GM19351 (cell line): ENCODE data around the gene WARS2.

Experiments
- ATAC-seq: cut with Tn5 transposase; IDR thresholded peaks from one replicate; pipeline ENCODE4 v1.9.1; 2021; ENCODE audit warnings: mild to moderate bottlenecking, moderate library complexity; ENCODE audit not compliant: unreplicated experiment

WARS2 gene

DNA sequence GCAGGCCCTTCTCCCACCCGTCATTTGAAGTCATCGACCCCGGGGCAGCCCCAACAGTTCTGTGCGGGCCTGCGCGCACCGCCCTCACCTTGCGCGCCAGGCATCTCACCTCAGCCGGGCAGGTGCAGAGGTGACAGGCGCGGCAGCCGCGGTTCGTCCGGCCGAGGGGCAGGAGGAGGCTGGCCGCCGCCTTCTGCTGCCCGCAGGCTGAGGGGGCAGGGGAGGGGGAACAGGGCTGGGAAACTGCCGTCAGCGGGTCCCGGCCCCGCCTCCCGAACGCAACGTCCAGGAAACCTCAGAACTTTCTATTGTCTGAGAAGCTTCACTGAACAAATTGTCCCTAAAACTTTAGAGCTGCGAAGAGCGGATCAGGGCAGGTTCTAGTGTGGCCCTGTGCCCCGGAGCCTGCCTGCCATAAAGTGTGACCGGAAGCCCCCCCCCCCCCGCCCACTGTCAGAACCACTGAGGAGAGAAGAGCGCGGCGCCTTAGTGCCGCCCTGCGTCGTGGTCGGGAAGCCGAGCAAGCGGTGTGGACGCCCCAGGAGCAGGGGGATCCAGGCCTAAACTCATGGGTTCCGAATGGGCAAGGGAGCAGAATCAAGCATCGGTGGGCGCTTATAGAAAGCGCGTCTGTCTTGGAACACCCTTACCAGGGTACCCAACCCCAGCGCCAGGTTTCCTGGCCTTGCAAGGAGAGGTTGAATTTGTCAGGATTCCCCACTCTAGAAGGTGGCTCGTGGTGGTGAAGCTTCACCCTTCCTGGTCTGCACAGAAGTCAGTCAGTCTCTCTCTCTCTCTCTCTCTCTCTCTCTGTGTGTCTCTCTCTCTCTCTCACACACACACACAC, 139.0 kb downstream of the WARS2 start:
- no peak for ATAC-seq

DNA sequence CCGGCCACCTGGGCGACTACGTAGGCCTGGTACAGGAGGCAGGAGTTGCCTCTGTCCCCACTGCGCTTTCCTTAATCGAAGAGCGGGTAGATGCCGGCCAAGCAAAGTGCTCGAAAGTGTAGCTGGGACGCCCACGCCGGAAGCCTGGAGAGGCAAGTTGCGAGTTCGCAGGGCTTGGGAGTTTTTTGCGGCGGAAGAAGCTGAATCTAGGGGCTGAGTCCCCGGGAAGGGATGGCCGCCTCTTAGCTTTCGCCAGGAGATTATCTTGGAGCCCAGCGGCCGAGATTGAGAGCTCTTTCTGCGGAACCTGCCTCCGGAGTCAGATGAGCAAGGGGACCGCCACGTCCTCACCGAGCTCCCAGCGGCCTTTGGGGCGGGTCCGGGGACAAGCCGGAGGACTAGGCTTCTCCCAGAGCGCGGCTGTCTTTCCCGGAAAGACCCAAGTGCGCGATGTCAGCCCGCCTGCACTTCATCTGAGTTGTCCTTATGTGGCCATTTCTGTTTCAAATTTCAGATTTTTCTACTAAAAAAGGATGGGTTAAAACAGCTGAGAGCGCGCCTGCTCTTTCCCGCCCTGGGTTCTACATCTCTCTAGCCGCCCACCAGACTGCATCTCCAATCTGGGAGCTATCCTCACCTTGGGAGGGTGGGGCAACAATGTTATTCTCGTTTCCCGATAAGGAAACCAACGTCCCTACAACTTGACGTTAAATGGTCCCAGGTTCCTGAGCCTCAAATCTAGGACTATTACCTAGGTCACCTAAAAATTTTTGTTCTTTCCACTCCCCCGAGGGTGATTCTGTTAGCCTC, 139.9 kb downstream of the WARS2 start:
- no peak for ATAC-seq

DNA sequence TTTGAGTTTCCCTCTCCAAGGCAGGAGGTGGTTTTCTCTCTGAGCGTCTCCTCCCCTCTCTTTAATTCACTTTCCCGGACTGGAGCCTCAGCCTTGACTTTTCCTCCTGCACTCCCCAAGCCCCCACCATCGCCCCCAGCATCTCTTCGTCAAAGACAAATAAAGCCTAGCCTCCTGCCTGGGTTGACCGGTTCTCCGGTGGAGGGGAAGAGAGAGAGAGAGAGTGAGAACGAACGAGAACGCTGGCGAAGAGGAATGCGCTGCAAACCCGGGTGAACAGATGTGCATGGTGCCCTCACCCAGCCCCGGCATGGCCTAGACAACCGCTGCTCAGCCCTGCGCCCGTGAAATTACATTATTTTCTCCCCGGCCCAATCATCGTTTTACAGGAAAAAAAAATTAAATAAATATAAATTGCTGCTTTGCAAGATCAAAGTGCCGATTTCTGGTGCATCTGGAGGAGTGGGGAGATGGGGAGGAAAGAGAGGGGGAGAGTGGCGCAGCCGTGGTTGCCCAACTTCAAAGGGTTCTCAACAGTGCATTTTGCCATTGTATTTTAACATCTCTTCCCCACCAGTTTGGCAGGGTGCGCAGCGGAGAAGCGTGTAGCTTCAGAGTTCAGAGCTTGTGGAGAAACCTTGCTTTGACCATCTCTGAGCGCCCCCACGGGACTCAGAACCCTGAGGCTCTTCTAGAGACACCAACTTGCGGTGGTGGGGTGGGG, 140.9 kb downstream of the WARS2 start:
- ATAC-seq: no peak

DNA sequence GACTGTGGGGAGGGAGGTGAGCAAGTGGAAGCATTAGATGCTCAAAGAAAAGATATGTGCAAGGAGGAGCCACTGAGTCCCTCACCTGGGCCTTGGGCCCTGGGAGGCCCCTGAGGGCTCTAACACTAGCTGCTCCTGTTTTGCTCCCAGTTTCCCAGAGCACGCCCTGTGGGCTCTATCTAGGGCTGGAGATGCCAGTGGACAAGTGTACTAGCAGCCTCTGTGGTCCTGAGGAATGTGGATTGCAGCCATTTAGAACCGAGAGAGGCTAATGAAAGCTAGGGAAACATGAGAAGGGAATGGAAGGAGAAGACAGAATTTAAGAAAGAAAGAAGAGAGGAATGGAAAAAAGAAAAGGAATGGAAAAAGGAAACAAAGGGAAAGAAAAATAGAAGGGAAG, 142.3 kb downstream of the WARS2 start:
- ATAC-seq: no peak

DNA sequence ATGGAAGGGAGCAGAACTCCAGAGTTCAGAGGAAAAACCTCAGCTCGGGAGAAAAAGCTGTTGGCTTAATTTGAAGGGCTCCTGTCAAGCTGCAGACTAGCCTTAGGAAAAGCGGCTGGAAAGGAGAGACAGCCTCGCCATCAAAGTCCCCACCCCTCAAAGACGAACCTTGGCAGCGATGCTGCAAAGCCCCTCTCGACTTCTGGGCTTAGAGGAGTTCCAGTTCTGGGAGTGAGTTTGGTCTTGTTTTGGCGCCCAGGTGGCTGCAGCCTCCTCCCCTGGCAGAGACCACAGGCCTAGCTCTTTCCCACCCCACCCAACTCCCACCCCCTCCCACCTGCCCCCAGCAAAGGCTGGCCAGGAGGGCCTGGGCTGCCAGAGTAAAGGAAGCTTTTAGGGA, 143.2 kb downstream of the WARS2 start:
- ATAC-seq: no peak

DNA sequence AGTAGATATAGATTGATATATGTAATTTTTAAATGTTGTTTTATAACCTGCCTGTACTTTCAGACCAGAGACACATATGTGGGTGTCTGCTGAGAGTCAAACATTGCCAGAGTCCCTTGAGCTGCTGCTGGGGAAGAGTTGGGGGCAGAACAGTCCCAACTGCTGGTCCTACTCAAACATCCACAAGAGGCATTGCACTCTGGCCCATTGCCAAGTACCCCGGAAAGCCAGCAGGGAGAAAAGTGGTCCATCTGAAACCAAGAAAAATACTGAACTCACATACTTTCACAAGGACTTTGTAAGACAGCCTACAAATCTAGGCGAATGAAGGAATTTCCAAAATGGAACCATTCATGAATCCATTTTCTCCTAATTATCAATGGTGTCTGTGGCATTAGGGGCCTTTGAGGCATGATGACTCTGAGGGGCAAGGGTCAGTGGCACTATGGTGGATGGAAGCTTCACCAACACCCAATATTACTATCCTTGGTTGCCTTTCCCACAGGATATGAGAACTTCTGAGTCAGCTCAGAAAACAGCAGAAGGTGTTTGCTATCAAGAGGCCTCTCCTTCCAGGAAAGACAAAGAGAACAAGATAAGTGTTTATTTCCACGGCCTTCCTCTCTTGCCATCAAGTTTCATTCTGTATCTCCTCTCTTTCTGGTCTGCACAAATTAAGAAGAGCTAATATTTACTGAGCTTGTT, 145.0 kb downstream of the WARS2 start:
- no peak for ATAC-seq

DNA sequence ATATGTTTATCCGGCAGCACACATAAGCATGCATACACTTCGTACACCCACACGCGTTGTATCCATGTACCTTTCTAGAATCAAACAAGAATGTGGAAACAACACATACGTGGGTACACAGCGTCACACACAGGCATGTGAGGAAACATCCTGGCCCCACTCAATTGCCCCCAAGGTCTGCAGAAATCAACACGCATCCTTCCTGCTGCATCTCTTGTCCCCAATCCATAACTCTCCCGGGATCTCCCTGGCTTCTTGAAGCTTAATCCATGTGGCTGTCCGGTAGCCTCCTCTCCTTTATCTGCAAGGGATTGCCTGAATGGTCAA, 146.8 kb downstream of the WARS2 start:
- no peak for ATAC-seq

DNA sequence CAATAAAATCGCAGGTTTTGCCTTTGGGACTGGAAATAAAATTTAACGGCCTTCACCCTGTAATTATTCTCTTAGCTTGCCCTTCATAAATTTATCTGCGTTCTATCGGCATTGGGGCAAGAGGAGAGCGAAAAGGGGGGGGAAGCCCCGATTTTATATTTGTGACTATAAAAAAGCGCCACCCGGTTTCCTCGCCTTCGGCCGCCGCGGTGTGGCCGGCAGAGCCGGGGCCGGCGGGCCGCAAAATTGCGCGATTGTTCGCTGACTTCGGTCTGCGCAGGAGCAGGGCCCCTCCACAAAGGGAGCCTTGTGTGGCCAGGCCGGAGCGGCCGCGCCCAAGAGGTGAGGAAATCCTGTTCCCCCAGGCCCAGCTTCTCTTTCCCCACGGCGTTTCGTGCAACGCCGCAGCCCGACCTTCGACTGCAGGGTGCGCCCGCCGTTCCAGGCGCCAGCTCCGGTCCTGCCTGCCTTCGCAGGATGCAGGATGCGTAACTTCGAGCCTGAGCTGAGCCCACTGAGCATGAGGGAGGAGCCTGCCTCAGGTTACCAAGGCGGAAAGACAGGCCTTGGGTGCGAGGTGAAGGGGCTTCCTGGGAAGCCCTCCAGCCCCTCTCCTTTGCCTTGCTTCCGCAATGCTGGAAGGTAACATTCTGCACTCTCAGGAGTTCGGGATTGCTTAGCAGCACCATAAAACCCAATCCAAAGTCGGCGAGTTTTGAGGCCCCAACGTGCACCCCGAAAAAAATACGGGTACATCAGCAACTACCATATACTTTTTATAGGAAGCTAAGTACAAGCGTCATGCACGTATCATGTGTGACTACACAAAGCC, 147.4 kb downstream of the WARS2 start:
- ATAC-seq: no peak

DNA sequence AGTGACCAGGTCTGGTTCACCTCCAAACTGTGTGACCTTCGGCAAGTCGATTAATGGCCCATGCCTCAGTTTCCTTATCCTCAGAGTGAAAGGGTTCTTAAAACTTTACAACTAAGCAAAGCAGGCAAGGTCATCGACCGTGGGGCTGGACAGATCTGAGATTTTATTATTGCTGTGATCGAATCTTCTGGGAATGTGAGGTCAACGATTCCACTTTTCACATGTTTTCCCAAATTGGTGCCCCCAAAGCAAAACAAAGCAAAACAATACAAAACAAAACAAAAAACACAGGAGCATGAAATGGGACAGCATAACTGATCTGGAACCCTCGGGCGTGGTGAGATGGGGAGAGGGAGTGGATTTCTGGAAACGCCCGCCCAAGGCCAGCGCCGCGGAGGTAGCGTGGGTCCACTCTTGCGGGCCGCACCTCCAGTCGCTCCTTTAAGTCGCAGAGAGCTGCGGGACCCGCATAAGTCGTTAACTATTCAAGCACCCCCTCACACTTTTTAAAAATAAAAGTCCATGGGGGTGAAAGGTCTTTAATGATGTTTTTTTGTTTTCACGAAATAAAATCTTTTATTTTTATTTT, 148.1 kb downstream of the WARS2 start:
- ATAC-seq: no peak

DNA sequence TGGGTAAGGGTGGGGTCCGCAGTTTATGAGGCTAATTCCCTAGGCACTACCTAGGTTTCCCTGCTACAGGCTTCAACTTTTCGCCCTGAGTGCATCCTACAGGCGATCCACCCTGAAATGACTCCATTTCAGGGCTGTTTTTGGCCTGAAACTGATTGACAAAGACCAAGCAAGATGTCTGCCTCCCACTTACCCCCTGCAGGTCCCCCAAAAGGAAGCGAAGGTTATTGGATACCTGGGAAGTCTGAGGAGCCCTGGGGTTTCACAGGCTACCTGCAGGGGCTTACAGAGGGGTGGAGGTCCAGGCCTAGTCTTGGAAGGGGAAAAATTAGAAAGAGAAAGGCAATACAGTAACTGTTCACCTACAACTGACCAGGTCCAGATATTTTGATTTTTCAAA, 149.0 kb downstream of the WARS2 start:
- ATAC-seq: no peak

DNA sequence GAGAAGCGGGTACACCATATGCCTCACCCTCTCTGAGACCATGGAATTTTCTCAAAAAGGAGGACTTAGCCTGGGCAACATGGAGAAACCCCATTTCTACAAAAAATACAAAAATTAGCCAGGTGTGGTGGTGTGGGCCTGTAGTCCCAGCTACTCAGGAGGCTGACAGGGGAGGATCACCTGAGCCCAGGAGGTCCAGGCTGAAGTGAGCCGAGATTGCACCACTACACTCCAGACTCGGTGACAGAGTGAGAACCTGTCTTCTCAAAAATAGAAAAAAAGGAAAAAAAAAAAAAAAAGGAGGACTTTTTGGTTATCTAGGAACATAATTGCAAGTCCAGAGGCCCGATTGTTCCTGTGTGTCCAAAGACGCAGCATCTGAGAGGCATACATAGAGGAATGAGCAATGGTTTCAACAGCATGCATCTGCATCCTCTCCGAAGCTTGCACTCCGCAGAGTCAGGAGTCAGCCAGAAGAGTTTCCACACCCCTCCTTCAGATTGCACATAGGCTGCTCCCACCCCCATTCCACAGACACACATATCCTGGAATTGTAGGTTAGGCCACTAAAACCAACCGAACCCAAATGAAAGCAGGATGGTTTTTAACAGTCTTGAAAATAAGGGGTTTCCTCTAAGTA, 149.8 kb downstream of the WARS2 start:
- ATAC-seq: no peak

DNA sequence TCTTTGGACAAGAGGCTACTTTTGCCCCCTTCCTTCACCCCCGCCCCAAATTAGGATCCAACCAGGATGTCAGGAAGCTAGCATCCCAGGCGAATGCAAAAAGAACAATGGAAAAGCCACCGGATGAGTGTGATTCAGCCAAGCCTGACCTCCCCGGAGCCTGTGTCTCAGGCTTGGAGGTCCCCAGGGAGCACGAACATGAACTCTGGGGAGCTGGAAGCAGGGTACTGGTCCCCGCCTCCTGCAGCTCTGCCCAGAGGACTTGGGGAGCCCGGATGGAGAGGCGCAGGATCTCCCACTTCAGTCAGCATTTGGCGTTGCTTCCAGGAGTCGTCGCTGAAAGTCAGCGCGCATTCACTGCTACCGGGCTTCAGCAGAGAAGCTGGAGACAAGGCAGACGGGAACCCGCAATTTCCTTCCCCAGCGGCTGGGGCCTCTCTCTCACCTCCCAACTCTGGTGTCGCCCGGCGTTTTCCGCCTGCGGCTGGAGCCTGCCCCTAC, 150.5 kb downstream of the WARS2 start:
- no peak for ATAC-seq

DNA sequence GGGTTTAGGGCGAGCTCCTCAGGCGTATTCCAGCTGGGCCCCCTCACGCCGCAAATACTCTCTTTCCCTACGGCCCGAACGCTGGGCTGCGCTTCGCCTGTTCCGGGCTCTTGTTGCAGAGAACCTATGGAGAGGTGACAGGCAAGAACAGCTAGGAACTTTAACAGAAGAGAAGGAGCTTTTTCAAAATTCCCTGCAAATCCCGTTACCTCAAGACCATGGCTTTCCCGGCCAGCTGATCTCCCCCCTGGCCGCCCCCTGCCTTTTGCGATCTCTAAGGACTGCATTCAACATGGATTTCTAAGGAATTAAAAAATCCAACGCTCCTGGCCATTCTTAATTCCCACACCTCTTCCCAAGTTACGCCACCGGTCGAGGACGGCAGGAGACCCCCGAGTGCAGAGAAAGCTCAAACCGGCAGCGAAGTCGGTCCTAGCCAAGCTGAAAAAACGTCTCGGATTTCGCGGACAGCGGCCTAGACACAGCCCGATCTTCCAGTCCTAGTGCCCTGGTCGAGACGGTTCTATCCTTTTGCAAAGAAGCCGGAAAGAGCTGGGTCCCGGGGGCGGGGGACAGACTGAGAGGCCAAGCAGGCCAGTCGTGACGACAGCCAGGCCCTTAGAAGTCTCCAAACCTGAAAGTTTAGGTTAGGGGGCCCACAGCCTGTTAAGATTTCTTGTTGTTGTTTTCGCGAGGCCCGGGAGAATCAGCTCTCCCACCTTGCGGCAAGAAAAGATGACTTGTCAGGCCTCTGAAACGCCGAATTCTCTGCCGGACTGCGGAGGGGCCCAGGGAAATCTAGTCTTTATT, 151.2 kb downstream of the WARS2 start:
- ATAC-seq: no peak

DNA sequence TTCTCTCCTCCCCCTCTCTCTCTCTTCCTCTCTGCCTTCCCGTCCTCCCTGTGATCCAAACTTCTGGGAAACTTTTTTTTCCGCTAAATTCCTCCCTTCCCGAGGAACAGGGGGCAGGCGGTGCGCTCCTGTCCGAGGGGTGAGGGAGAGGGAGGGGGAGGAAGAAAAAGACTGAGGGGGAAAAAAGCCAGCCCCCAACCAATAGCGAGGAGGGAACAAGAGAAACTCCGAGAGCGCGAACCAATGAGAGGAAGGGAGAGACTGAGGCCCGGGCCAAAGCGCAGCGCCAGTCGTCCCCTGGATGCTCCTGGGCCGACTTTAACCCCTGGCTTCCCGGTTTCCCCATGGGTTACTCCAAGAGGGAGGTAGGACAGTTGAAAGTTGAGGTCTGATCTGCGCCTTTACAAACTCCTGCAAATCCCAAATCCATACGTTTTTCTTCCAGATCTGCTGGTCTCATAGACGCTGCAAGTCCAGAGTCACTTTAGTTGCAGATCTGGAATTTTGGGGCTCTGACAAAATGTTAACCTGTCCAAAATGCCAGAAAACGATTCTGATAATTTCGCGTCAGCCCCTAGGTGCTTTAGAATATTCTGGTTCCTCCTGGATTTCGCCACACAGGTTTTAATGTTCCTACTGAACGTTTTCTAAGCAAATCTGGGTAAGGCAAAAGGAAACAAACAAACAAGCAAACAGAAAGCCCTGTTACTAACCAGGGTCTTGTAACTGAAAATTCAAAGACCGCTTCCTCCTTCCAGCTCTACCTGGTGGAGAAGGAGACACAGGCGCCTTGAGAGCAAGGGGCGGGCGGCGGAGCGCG, 152.1 kb downstream of the WARS2 start, which contains the start of gene TBX15:
Gene TBX15, minus strand, starts transcription at position 158 of the 820 bp plus-strand sequence. CDS start 548 bp downstream, outside the sequence.
- ATAC-seq: no peak

DNA sequence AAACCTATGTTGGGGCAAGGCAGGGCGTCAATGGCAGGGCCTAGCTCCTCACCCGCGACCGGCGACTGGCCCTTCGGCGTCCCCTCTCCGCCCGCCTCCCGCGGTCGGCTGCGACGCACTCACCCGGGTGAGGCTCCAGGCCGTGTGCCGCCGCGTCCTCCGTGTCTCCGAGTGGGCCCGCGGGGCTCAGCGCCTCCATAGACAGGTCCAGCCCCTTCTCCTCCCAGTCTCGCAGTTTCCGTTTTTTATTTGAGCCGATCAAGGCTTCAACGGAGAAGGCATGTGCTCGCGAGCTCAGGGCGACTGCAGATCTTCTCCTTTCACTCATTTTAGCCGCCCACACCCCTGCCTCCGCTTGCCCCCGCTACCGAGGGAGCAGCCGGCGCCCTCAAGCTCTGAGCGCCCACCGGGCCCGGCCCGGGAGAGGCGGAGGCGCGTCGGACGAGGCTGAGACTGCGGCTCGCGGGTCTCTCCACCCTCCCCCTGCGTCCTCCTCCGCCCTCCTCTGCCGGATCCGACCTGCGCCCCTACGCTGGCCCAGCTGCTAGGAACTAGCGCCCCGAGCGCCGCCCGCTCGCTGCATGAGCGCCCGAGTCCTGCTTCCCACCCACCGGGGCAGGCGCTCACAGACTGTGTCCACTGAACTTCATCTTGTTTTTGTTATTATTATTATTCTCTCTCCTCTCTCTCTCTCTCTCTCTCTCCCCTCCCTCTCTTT, 152.8 kb downstream of the WARS2 start:
- ATAC-seq: no peak

DNA sequence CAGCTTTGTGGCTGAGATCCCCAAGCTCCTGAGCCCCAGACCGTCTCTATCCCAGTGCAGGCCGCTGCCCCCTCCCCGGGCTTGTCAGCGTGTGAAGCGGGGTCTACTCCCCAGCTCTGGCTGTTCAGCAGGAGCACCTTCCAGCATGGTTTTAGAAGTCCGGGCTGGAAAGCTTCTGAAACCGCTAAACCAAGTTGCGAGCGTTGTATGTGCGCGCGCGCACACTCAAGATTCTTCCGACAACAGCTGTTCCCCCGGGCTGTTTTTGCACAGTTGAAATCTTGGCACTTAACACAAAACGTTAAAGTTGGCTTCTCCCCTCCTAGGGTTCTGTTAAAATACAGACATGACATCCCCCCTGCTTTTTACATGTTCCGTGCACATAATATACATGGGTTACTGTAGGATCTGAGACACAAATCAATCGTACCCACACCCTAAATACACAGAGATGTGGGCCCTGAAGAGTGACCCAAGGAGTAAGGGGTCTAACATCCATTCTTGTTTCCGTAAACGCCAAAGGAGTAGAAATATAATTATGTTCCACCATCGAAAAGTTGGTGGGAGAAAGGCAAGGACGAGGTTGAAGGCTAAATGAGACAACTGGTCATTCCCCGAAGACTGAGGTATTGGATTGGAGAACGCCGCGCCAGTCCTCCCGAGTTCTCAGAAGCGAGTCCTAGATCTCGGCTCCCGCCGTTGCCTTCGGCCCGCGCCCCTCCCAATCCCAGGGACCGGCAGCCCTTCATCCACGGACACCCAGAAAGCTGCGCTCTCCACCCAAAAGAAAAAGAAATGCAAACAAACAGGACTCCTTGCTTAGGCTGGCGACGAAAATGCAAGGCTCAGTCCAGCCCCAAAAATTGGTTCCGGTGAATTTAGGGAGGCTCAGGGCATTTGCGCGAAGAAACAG, 153.6 kb downstream of the WARS2 start:
- no peak for ATAC-seq
